Fibroblast of pulmonary artery (primary cell): Measurements from ENCODE around the gene ADGRG4.

Source experiments
- DNase-seq: peaks from one replicate; pipeline ENCODE4 v3.0.0-alpha.2; 2010; ENCODE audit warnings: low read depth
- H3K4me3 ChIP-seq: replicated peaks from 2 replicates; pipeline ENCODE4 v1.5.1; 2011; ENCODE audit warnings: low read depth, mild to moderate bottlenecking, control low read depth, low read length, moderate library complexity
- CTCF ChIP-seq: IDR thresholded peaks from 2 replicates; pipeline ENCODE4 v1.5.1; 2011; ENCODE audit warnings: mild to moderate bottlenecking, control low read depth, low read length, inconsistent platforms; ENCODE audit errors: missing control alignments

ADGRG4 gene

GRCh38 chrX:136319600-136319999, 18.8 kb downstream of the ADGRG4 start:
- no peak overlapping the region for H3K4me3 ChIP-seq
- no peak for TF ChIP-seq CTCF
- DNase-seq = no peak

- TF ChIP-seq CTCF = no peak
- no peak overlapping the region for H3K4me3 ChIP-seq
- DNase-seq = no peak
Measured at GRCh38 chrX:136321532-136321931, 20.8 kb downstream of the ADGRG4 start.

- TF ChIP-seq CTCF = no peak
- DNase-seq = no peak
- no peak overlapping the region for H3K4me3 ChIP-seq
Measured at GRCh38 chrX:136322064-136322463, 21.3 kb downstream of the ADGRG4 start.

- no peak for DNase-seq
- H3K4me3 ChIP-seq = no peak overlapping the region
- TF ChIP-seq CTCF = no peak
Measured at GRCh38 chrX:136325377-136325776, 24.6 kb downstream of the ADGRG4 start.

- no peak overlapping the region for H3K4me3 ChIP-seq
- no peak for TF ChIP-seq CTCF
- no peak for DNase-seq
Measured at GRCh38 chrX:136328933-136329332, 28.2 kb downstream of the ADGRG4 start.

GRCh38 chrX:136336623-136337022, 35.9 kb downstream of the ADGRG4 start:
- no peak for DNase-seq
- TF ChIP-seq CTCF = peak; percentile 33
- H3K4me3 ChIP-seq = no peak overlapping the region

- TF ChIP-seq CTCF = no peak
- H3K4me3 ChIP-seq = no peak overlapping the region
- no peak for DNase-seq
Measured at GRCh38 chrX:136339702-136340101, 38.9 kb downstream of the ADGRG4 start.
